ENCODE results near the gene CEACAM1. TPM values are rescaled to one million over a fixed set of nuclear protein-coding genes. Genes with fewer than 3 reads are reported as not detected.
"Not testable (repeated sequence)": the region's sequence is repeated elsewhere in the genome, so short reads cannot be mapped to it uniquely, and the experiment has no call there.

The CEACAM1 gene
- total RNA-seq, 1 experiment from 2014 or later: 2.0 TPM

DNA sequence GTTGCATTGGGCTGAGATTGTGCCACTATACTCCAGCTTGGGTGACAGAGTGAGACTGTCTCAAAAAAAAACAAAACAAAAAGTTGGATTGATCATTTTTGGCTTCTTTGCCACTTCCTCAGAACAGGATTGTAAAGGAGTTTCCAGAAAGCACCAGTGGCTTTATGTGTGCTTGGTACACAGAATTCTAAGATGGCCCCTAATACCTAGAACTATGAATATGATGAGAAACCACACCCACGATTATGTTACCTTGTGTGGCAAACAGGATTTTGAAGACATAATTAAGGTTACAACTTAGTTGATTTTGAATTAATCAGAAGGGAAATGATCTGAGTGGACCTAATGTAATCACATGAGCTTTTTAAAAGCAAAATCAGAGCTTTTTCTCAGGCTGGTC, 26.5 kb downstream of the CEACAM1 start:
- ChIA-PET POLR2A (no interaction called here), CTCF (no interaction called here)
- Mint-ChIP-seq H3K27me3 (ENCODE audit: low read depth) (peaks cover 5% of the 10 kb centered on the region; the same call in 1 of the 2 replicates), H3K9me3 (no peaks in the 10 kb centered on the region), H3K4me3 (no peak overlapping the region), H3K4me1 (peaks cover 33% of the 10 kb centered on the region), H3K27ac (no peak overlapping the region), H3K36me3 (no peaks in the 10 kb centered on the region)
- DNase-seq (ENCODE audit: low spot score) (no peak), ATAC-seq (no peak)
- no peak for TF ChIP-seq MXD4 (CRISPR knock-in tag; IDR thresholded peaks at IDR 0.05; ENCODE audit: borderline replicate concordance)
- TF ChIP-seq NFYB (CRISPR knock-in tag; conservative IDR thresholded peaks at IDR 0.05; ENCODE audit: low read depth): no peak
- no peak for TF ChIP-seq HMGA2 (CRISPR knock-in tag; IDR thresholded peaks at IDR 0.05)
- TF ChIP-seq, protein P1, sequence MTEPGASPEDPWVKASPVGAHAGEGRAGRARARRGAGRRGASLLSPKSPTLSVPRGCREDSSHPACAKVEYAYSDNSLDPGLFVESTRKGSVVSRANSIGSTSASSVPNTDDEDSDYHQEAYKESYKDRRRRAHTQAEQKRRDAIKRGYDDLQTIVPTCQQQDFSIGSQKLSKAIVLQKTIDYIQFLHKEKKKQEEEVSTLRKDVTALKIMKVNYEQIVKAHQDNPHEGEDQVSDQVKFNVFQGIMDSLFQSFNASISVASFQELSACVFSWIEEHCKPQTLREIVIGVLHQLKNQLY (CRISPR knock-in tag; IDR thresholded peaks at IDR 0.05): no peak
- no peak for TF ChIP-seq IRF2 (CRISPR knock-in tag; IDR thresholded peaks at IDR 0.05; ENCODE audit: borderline replicate concordance, low read depth)
- TF ChIP-seq USF2 (CRISPR knock-in tag; IDR thresholded peaks at IDR 0.05): no peak
- TF ChIP-seq NR2C2 (CRISPR knock-in tag; IDR thresholded peaks at IDR 0.05): no peak
- TF ChIP-seq ATF1 (CRISPR knock-in tag; IDR thresholded peaks at IDR 0.05): no peak
- TF ChIP-seq TP53 (CRISPR knock-in tag; IDR thresholded peaks at IDR 0.05): no peak
- TF ChIP-seq TEAD4 (CRISPR knock-in tag; IDR thresholded peaks at IDR 0.05): no peak
- TF ChIP-seq, protein P2, sequence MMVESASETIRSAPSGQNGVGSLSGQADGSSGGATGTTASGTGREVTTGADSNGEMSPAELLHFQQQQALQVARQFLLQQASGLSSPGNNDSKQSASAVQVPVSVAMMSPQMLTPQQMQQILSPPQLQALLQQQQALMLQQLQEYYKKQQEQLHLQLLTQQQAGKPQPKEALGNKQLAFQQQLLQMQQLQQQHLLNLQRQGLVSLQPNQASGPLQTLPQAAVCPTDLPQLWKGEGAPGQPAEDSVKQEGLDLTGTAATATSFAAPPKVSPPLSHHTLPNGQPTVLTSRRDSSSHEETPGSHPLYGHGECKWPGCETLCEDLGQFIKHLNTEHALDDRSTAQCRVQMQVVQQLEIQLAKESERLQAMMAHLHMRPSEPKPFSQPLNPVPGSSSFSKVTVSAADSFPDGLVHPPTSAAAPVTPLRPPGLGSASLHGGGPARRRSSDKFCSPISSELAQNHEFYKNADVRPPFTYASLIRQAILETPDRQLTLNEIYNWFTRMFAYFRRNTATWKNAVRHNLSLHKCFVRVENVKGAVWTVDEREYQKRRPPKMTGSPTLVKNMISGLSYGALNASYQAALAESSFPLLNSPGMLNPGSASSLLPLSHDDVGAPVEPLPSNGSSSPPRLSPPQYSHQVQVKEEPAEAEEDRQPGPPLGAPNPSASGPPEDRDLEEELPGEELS (CRISPR knock-in tag; IDR thresholded peaks at IDR 0.05): no peak
- no peak for TF ChIP-seq NFATC4 (CRISPR knock-in tag; IDR thresholded peaks at IDR 0.05)
- no peak for TF ChIP-seq RORB (CRISPR knock-in tag; IDR thresholded peaks at IDR 0.05)
- no peak for TF ChIP-seq ZBTB21 (CRISPR knock-in tag; IDR thresholded peaks at IDR 0.05; ENCODE audit: borderline replicate concordance)
- no peak for TF ChIP-seq JAZF1 (CRISPR knock-in tag; IDR thresholded peaks at IDR 0.05)
- TF ChIP-seq SMAD4 (CRISPR knock-in tag; IDR thresholded peaks at IDR 0.05): no peak

- peaks cover 36% of the 10 kb centered on the region for H3K4me1 Mint-ChIP-seq
- H3K9me3 Mint-ChIP-seq; H3K27ac Mint-ChIP-seq; ATAC-seq; DNase-seq (ENCODE audit: low spot score); POLR2A ChIA-PET; H3K36me3 Mint-ChIP-seq; CTCF ChIA-PET; H3K27me3 Mint-ChIP-seq (ENCODE audit: low read depth); H3K4me3 Mint-ChIP-seq: not testable (repeated sequence)
- TF ChIP-seq ZNF121 (CRISPR knock-in tag; IDR thresholded peaks at IDR 0.05): peak; percentile 79; the same call in 1 of the 2 replicates
Measured at GRCh38 chr19:42501243-42501642, 27.0 kb downstream of the CEACAM1 start.

DNA sequence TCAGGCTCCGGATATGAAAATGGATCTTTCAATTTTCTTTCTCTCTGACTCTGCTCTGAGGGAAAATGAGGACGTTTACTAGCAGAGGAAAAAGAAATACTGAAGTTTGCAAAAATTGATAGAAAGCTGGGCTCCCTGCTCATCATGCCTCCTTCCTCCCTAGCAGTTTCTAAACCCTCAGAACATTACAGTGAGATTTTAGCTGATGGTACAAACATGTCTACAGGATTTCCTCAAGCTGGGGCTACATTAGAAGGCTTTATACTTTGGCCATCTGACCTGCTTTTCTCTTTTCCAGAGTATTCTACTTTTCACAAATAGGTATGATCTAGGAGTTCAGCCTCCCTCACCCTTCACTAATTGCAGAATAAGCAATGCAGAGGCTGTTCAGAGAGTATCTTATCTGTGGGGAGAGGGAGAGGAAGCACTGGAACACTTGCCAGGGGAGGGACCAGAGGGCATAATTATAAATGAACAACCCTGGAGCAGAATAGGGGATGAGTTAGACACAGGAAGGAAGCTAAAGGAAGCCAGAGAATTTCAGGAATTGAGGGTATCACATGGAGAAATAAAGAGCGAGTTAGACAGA, 30.0 kb downstream of the CEACAM1 start:
- no peak overlapping the region for H3K27ac Mint-ChIP-seq
- H3K9me3 Mint-ChIP-seq: no peaks in the 10 kb centered on the region
- no peak for ATAC-seq
- ChIA-PET POLR2A (interaction anchor here (0.6 kb wide), 1 partner anchor 942 kb away, joined by 8 read pairs; no protein-coding TSS in a partner anchor), CTCF (interaction anchor here (3.8 kb wide), 1 partner anchor 57 kb away, joined by 16 read pairs; no protein-coding TSS in a partner anchor)
- no peak overlapping the region for H3K4me3 Mint-ChIP-seq
- no peaks in the 10 kb centered on the region for H3K36me3 Mint-ChIP-seq
- H3K27me3 Mint-ChIP-seq (ENCODE audit: low read depth): peaks cover 7% of the 10 kb centered on the region; the same call in 1 of the 2 replicates
- DNase-seq (ENCODE audit: low spot score): no peak
- TF ChIP-seq GABPB1 (CRISPR knock-in tag; IDR thresholded peaks at IDR 0.05) (no peak), ATF6 (CRISPR knock-in tag; IDR thresholded peaks at IDR 0.05) (no peak), FOXP1 (CRISPR knock-in tag; IDR thresholded peaks at IDR 0.05; ENCODE audit: borderline replicate concordance) (no peak), ZNF671 (CRISPR knock-in tag; IDR thresholded peaks at IDR 0.05) (no peak), SP1 (CRISPR knock-in tag; conservative IDR thresholded peaks at IDR 0.05) (no peak), MXD4 (CRISPR knock-in tag; IDR thresholded peaks at IDR 0.05; ENCODE audit: borderline replicate concordance) (no peak), CREB1 (CRISPR knock-in tag; IDR thresholded peaks at IDR 0.05) (no peak), HMGA2 (CRISPR knock-in tag; IDR thresholded peaks at IDR 0.05) (no peak)
- peaks cover 35% of the 10 kb centered on the region for H3K4me1 Mint-ChIP-seq

Data from WTC11 (cell line).